Cardiac atrium fibroblast (primary cell): ENCODE data around the gene ETNK1. TPM values are rescaled to one million over a fixed set of nuclear protein-coding genes. Genes with fewer than 3 reads are reported as not detected.

Experiments
- total RNA-seq: library from RNA; depleted of rRNA; stranded (reverse); fragments of >200 nt; gene quantifications from 2 replicates; pipeline ENCODE4 v1.2.3, GENCODE V29; 2015

ETNK1 gene
- total RNA-seq: 17.0 and 23.6 TPM in 2 replicates

GRCh38 chr12:22624870-22625761 lies at the start of gene ETNK1:
TSS of gene ETNK1 (plus strand) at chr12:22625171. CDS start at chr12:22625431, 260 bp downstream.

Other genes with a start within 250 kb of the ETNK1 start
- gene C2CD5, start 80.6 kb upstream of the ETNK1 start, total RNA-seq: 8.9 and 11.6 TPM in 2 replicates